RPMI7951 (cell line): ENCODE data around the gene UBE2G1. TPM values are rescaled to one million over a fixed set of nuclear protein-coding genes. Genes with fewer than 3 reads are reported as not detected.
"Not testable (repeated sequence)": the region's sequence is repeated elsewhere in the genome, so short reads cannot be mapped to it uniquely, and the experiment has no call there.

ENCODE experiments used
- DNase-seq: peaks from one replicate; pipeline ENCODE4 v3.0.0-alpha.2; 2012; ENCODE audit warnings: low read depth
- total RNA-seq: library from RNA; depleted of rRNA; stranded (reverse); fragments of >200 nt; shearing (Covaris generic); gene quantifications from 2 replicates; pipeline ENCODE4 v1.2.3, GENCODE V29; 2014

UBE2G1 gene
- total RNA-seq, 1 experiment from 2014 or later: 42.1 TPM

DNA sequence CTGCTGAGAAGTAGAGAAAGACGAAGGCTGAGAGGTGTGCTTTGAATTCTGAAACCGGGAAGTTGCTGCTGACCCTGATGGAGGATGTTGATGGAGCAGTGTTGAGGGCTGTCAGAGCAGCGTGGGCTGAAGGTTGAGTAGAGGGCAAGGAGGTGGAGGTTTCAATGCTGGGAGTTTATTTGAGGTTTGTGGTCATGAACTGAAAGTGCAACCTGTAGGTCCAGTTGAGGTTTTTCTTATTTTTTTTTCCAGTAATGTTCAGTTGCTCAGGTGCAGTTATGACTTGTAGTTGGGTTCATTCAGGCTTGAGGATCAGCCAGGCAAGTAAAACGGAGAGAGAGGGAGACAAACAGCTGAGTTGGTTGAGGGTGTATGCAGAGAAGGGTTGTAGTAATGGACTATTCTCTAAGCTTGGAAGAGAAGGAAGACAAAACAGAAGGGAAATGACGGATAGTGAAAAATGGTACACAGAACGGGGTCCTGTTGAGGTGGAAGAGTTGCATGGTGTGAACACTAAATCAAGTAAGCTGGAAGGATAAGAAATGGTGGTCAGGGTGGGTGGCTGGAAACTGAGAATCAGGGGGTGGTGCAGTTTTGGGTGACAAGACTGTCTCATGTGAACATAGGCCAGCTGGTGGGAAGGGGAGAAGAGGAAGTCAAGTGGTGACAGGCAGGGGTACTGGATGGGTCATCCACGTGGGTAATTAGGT is 8.7 kb upstream of the UBE2G1 start:
- no peak for DNase-seq

DNA sequence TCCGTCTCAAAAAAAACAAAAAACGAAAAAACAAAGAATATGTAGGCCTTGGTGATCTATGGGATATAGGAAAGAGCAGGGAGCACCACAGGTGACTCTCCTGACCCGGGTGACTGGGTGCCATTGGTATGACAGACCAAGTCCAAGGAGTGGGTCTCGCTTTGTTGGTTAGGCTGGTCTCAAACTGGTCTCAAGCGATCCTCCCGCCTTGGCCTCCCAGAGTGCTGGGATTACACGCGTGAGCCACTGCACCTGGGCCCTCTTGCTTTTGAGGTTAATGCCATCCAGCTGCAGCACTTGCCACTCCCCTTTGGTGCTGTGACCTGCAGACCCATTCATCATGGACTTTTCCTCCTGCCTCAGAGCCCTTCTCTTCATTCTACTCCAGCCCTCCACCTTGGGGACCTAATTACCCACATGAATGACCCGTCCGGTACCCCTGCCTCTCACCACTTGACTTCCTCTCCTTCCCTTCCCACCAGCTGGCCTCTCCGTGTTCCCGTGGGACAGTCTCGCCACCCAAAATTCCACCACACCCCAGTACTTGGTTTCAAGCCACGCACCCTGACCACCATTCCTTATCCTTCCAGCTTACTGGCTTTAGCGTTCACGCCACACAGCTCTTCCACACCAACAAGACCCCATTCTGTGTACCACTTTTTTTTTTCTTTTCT is 3.2 kb upstream of the UBE2G1 start:
- no peak for DNase-seq

DNA sequence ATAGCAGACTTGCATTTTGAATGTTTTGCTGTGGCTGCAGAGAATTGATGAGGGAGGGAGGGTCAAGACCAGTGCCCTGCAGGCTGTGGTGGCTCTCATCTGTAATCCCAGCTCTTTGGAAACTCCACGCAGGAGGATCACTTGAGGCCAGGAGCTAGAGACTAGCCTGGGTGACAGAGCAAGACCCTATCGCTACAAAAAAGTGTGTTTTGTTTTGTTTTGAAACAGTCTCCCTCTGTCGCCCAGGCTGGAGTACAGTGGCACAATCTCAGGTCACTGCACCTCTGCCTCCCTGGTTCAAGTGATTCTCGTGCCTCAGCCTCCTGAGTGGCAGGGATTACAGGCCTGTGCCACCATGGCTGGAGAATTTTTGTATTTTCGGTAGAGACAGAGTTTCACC is 1.9 kb upstream of the UBE2G1 start:
- DNase-seq: no peak

DNA sequence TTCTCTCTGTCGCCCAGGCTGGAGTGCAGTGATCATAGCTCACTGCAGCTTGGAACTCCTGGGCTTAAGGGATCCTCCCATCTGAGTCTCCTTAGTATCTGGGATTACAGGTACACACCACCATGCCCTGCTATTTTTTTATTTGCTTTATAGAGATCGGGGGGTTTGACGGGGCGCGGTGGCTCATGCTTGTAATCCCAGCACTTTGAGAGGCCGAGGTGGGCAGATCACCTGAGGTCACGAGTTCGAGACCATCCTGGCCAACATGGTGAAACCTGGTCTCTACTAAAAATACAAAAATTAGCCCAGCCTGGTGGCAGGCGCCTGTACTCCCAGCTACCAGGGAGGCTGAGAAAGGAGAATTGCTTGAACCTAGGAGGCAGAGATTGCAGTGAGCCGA is 702 bp upstream of the UBE2G1 start:
- DNase-seq: not testable (repeated sequence)

DNA sequence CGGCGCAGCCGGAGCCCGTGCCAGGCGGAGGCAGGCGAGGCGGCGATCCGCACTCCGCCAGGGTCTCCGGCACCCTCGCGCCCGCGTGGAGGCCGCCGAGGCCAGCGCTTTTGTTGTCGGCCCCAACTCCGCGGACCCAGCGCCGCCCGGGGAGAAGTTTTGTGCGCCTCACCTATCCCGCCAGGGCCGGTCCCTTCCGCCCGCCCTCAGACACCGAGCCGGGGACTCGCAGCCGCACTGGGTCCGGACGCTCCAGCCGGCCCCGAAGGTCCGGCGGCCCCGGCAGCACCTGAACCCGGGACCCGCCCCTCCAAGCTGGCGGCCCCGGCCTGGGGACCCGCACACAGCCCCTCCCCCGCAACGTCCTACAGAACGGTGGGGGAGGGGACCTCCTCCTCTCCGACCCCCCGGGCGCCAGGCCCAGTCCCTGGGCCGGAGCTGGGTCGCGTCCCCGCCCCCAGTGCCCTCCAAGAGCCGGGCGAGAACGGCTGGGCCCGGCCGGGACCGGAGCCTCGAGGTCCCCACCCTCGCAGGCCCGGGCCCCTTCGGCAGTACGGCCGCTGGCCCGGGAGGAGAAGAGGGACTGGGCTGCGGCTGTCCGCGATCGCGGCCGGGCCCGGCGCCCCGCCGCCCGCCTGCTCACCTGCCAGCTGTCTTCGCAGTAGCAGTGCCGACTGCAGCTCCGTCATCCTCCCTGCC is 698 bp downstream of the UBE2G1 start:
- peak; percentile 4 for DNase-seq

DNA sequence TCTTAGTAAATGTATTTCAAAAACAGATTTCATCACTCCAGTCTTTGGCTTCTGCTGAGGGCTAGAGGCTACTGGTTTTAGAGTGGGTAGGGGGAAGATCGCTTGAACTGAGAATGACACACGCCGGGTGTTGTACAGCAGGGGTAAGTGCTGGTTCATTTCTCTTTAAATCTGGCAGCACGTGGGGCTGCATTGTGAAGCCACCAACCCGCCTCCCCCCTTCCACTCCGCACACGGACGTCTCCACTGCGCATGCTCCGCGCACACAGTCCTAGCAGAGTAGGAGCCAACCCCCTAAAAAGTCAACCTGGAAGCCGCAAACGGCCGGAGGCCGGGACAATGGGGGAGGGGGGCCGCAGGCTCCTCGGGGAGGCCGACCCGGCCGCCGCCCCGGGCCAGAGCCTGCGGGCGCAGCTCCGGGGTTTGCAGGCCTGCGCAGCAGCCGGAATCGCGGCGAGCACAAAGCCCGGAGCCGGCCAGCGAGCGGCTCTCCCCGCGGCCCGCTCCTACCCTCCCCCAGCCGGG is 1.3 kb downstream of the UBE2G1 start:
- peak; percentile 87 for DNase-seq

DNA sequence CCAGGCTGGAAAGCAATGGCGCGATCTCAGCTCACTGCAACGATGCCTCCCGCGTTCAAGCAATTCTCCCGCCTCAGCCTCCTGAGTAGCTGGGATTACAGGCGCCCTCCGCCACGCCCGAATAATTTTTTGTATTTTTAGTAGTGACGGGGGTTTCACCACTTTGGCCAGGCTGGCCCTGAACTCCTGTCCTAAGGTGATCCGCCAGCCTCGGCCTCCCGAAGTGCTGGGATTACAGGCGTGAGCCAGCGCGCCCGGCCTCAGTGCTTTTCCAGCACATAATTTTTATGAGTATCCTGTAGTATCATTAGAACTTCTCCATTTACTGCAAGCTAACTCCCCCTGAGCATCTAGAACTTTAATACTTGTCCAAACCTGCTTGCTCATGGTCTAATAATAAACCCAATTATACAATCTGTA is 1.8 kb downstream of the UBE2G1 start:
- DNase-seq: no peak

DNA sequence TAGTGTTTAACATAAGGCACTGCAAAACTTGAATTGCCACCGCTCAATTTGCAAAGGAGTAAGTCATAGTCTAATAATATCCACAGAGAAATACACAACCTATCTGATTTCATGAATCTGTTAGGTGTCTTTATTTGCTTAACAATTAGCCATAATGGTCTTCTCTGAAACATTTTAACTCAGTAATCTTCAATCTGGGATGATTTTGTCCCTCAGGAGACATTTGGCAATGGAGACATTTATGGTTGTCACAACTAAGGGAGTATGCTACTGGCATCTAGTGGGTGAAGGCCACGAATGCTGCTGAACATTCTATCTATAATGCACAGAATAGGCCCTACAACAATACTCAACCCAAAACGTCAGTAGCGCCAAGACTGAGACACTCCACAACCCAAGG is 4.3 kb downstream of the UBE2G1 start:
- no peak for DNase-seq

DNA sequence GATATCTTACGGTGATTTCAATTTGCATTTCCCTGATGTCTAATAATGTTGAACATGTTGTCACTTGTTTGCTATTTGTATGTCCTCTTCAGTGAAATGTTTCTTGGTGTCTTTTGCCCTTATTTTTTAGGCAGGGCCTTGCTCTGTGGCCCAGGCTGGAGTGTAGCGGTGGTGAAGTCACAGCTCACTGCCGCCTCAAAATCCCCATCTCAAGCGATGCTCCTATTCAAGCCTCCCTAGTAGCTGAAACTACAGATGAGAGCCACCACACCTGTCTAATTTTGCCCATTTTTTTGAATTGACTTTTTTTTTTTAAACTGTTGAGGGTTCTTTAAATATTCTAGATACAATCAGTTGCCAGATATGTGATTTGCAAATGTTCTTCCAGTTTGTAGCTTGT is 8.3 kb downstream of the UBE2G1 start:
- DNase-seq: no peak

DNA sequence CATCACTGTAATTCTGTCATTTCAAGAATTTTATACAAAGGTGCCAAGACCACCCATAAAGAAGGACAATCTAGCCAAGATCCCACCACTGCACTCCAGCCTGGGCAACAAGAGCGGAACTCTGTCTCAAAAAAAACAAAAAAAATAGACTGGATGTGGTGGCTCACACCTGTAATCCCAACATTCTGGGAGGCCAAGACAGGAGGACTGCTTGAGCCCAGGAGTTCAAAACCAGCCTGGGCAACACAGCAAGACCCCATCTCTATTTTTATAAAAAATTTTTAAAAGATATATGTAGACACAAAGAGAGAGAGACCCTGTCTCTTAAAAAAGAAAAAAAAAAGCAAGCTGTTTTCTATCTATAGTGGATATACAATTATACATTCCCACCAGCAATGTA is 8.8 kb downstream of the UBE2G1 start:
- DNase-seq: no peak

DNA sequence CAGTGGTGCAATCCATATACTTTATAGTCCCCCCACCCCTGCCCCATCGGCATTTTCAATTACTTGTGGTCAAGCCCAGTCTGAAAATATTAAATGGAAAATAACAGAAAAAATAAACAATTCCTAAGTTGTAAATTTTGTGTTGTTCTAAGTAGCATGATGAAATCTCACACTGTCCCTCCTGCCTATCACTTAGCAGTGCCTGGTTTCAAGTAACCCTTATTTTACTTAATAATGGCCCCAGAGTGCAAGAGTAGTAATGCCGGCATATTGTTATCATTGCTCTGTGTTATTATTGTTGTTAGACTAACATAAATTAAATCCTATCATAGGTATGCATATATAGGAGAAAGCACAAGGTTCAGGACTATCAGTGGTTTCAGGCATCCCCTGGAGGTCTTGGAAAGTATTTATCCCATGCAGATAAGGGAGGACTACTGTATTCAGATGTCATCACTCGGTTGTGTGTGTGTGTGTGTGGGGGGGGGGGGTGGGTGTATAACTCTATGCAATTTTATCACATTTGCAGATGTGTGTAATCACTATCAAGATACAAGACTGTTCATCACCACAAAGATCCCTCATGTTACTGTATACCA is 9.3 kb downstream of the UBE2G1 start:
- DNase-seq: no peak

DNA sequence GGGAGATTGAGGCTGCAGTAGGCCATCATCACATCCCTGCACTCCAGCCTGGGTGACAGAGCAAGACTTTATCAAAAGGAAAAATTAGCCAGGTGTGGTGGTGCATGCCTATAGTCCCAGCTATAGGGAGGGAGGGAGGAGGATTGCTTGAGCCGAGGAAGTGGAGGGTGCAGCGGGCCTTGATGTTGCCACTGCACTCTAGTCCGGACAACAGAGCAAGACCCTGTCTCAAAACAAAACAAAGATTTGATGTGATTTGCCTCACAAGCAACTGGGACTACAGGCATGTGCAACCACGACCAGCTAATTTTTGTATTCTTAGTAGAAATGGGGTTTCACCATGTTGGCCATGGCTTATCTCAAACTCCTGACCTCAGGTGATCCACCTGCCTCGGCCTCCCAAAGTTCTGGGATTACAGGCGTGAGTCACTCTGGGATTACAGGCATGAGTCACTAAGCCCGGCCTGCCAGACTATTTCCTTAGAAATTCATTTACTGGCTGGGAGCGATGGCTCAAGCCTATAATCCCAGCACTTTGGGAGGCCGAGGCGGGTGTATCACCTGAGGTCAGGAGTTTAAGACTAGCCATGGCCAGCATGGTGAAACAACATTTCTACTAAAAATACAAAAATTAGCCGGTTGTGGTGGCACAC is 11.5 kb downstream of the UBE2G1 start:
- no peak for DNase-seq

DNA sequence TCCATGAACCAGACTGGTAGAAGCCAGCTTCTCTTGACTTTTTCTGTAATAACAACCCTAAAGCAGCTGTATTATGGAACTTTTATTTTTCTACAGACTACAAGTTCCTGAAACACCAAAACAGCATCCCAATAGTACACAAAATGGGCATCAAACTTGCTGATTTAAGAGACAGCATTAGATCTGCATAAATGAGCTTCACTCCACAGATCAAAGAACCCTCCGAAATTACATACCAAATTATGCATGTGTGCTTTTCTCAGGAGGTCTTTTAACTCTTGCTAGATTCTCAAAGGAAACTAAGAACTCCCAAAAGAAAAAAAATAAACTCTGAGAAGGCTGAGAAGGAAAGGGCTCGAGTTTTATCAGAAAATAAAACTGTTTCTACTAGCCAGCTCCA is 12.3 kb downstream of the UBE2G1 start:
- no peak for DNase-seq

DNA sequence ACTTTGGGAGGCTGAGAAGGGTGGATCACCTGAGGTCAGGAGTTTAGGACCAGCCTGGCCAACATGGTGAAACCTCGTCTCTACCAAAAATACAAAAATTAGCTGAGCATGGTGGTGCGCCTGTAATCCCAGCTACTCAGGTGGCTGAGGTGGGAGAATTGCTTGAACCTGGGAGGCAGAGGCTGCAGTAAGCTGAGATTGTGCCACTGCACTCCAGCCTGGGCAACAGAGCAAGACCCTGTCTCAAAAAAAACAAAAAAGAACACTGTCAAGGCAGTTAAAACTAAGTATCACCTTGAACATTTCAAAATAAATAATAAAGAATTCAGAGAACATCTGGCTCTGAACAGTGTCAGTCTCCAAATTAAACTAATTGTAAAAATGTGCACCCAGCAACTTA is 16.3 kb downstream of the UBE2G1 start:
- not testable (repeated sequence) for DNase-seq

DNA sequence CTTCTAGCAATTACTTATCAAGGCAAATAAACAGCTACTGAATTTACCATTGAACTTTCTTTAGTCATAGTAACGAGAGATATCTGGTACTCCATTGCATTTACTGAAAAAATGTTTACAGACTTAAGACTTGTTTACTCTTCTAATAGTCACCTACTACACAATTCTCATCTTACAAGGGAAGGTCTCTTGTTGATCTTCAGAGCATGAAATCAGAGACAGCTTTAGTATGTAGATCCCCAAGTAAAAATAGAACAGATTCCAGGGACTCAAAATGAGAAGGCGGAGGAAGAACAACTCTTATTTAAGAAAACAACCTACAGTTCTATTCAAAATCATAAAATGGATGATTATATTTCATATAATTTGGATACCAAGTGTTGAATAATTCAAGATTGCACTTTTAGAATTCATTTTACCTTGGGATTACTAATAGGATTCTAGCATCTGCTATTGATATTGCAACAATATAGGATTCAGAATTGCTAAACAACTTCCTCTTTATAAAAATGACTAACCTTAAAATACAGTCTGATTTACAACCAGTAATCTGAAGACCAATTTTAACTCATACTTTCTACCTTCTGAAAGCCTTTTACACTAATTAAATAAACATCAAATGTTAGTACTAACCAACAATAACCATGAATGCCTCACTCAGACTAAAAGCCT is 20.8 kb downstream of the UBE2G1 start:
- DNase-seq: no peak

DNA sequence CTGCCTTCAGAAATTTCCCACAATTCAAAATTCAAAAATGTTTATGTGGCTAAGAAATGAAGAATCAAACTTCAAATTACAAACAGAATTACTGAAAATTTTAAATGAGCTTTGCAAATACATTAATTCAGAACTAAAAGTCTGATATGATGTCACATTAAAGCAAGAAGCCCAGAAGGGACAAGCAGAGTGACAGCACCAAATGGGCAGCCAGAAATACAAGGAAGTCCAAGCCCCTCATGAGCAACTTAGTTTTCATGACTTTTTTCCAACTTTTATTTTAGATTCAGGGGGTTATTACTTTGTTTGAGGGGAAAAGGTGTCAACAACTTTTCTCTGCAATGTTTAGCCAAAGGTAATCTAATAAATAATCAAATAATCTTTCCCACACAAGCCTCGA is 21.5 kb downstream of the UBE2G1 start:
- no peak for DNase-seq

DNA sequence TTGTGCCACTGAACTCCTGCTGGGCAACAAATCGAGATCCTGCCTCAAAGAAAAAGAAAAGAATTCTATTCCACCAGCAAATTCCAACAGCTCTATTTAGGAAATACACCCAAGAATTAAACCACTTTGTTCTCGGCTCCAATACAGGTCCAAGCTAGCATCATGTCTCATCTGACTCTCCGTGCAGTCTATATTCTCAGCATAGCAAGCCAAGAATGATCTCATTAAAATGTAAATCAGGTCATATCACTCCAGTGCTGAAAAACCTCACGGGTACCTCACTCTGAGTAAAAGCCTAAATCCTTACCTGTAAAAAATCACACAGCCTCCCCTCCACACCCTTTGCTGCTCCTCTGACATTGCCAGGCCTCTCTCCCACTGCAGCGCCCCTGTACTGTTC is 23.9 kb downstream of the UBE2G1 start:
- no peak for DNase-seq

DNA sequence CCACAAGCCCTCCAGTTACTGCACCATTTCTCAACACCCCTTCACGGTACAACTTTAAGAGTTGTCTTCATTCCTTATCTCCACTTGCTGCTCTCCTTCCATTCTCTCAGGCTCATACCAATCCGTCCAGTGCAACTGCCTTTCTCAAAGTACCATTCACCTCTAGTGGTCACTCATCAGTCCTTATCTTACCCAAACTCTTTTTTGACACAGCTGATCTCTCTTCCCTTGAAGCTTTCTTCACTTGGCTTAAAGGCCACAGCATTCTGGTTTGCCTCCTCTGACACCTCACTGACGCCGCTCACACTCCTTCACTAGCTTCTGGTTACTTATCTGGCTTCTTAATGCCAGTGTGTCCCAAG is 24.9 kb downstream of the UBE2G1 start:
- DNase-seq: no peak

DNA sequence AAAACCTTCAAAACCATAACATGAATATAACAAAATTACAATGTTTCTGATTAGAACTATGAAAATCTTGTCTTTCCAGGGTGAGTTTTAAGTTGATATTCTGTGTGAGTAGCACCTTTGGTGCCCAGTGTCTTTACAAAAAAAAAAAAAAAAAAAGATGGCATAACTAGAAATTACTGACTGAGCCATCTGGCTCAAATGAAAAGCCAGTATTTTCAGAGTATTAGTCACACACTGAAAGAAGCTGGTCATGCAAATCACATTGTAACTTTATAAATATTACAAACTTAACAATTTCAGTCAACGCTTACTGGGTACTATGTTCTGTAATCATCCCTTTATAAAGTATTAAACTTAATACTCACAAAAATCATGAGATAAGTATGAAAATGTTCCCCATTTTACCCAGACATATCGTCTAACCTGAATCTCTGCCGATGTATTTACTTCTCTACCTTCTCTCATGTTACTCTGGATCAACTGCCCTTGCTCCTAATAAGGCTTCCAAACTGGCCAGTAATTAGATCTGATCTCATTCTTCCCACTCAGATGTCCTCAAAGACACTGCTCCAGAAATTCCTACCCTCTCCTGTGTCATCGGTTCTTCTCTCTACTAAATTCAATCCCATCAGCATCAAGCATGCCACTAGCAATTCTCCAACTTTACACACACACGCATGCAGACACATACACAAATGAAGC is 25.4 kb downstream of the UBE2G1 start:
- DNase-seq: no peak

DNA sequence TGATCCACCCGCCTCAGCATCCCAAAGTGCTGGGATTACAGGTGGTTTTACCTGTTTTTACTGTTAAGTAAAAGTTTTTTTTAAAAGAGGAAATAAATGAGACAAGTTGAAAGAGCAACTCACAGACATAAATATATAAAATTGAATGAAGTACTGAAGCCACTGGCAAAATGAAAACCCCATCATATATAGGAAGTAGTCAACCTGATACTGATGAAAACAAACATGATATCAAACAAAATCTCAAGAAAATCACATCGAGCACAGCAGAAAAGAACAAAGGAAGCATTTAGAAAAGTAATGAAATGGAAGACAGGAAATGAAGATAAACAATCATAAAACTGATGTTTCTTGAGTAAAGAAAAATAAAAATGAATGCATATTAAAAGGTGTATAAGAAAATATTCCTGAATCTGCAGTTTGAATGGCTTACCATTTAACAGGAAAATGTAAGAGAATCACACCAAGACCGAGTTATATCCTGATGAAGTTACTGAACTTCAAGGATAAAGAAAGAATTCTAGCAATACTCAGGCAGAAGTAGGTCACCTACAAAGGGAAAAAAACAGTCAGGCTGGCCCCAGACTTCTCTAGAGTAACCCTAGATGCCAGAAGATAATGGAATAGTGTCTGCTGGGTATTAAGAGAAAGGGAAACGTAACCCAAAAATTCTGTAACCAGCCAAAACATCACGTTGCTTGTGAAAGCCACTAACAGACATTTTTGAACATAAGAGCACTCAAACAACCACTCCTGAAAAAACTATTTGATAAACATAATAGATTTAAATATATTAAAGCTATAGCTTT is 31.5 kb downstream of the UBE2G1 start:
- no peak for DNase-seq
